ENCODE data around the gene NTF3.

DNA sequence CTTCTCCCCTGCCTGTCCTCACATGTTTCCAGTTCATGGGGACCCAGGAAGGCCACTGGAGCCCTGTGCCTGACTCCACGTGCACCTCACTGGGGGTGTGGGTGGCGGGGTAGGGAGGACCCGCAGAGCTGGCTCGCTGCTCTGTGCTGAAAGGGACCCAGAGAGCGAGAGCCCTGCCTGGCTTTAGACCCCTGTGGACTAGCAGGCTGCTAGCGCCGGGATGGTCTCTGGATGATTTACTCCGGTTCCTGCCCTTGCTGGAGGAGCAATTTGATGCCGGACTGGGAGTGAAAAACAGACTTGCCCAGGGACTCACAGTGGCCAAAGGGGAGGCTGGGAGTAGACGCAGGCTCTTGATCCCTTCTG, 49.0 kb downstream of the NTF3 start:
- no peak for TF ChIP-seq POLR2A (IDR thresholded peaks at IDR 0.05; ENCODE audit: low read depth, low read length)
- no peak for TF ChIP-seq POLR2AphosphoS5 (IDR thresholded peaks at IDR 0.05; ENCODE audit: low read depth, low read length)
- TF ChIP-seq TAF1 (IDR thresholded peaks at IDR 0.05; ENCODE audit: low read depth, low read length), result no peak
